HepG2 (cell line): ENCODE measurements around the gene LGALS14. TPM values are rescaled to one million over a fixed set of nuclear protein-coding genes. Genes with fewer than 3 reads are reported as not detected.
A peak's percentile ranks its signal among the peaks of the same experiment; 100 is the strongest.

Experiments used
- ATAC-seq: fragments of 200-7000 bp; cut with Tn5 transposase; 3 replicates; pipeline ENCODE4 v1.9.1; 2020; ENCODE audit warnings: mild to moderate bottlenecking, moderate library complexity
- BruUV-seq: library from RNA; stranded (reverse); fragments of 400-500 nt; replicated peaks from 2 replicates; lab custom pipeline; 2021; lab: Mats Ljungman, UMichigan
- CTCF ChIA-PET: fragments of 300-600 bp; formaldehyde crosslinking; extraction: SDS; loops from one replicate; lab custom pipeline; 2021; ENCODE audit warnings: low total read pairs, inconsistent platforms, low intra/inter-chr PET ratio; lab: Yijun Ruan, JAX
- POLR2A ChIA-PET: fragments of 350-600 bp; sonication (Branson Sonifier 250); formaldehyde crosslinking; loops from one replicate; lab custom pipeline; 2020; ENCODE audit warnings: antibody characterized with exemption, inconsistent platforms; lab: Yijun Ruan, JAX
- DNase-seq: peaks from one replicate; pipeline ENCODE4 v3.0.0-alpha.2; 2015; ENCODE audit warnings: low spot score
- FAIRE-seq: peaks from 3 replicates; lab custom pipeline; 2011; peaks lifted over from hg19 to GRCh38; lab: Jason Lieb, UNC
- H2AFZ ChIP-seq: one replicate; pipeline ENCODE4 v1.6.1; 2011; ENCODE audit warnings: low read length, inconsistent platforms
- H3K27ac ChIP-seq: fragments of 300-600 bp; 3 replicates; pipeline ENCODE4 v1.8.0; 2011; ENCODE audit warnings: mixed run types, mild to moderate bottlenecking, mixed read lengths, low read length, inconsistent platforms; ENCODE audit not compliant: insufficient read depth; ENCODE audit errors: extremely low read length
- H3K27me3 ChIP-seq, 2 experiments: fragments of 200-600 bp in 1 of 2; 2 replicates in 1 of 2; 3 replicates in 1 of 2; pipeline versions ENCODE4 v1.6.0 to v1.8.0; 2011; ENCODE audit warnings: low read length in 2 of 2, mild to moderate bottlenecking in 2 of 2, moderate library complexity in 2 of 2, inconsistent platforms in 1 of 2; ENCODE audit not compliant: insufficient read depth in 2 of 2, control insufficient read depth in 1 of 2
- H3K36me3 ChIP-seq, 2 experiments: fragments of 200-600 bp in 1 of 2; replicated peaks in 1 of 2; 2 replicates in 1 of 2; 3 replicates in 1 of 2; pipeline versions ENCODE4 v1.5.1 to v1.8.0; 2011; ENCODE audit warnings: low read length in 2 of 2, inconsistent platforms in 1 of 2; ENCODE audit not compliant: insufficient read depth in 2 of 2, control insufficient read depth in 1 of 2
- H3K4me1 ChIP-seq: 2 replicates; pipeline ENCODE4 v1.5.1; 2012; ENCODE audit warnings: low read length, inconsistent platforms; ENCODE audit not compliant: insufficient read depth
- H3K4me2 ChIP-seq: 2 replicates; pipeline ENCODE4 v1.6.0; 2011; ENCODE audit warnings: low read depth, low read length, inconsistent platforms
- H3K4me3 ChIP-seq, 3 experiments: fragments of 200-600 bp in 1 of 3; sonication (generic), shearing (Covaris generic) in 1 of 3; replicated peaks in 1 of 3; 2 replicates each; pipeline ENCODE4 v1.5.1; 2011 to 2016; ENCODE audit warnings: low read length in 3 of 3, inconsistent platforms in 2 of 3, low read depth in 2 of 3, mild to moderate bottlenecking in 2 of 3, control low read depth in 1 of 3, mixed read lengths in 1 of 3; ENCODE audit not compliant: insufficient read depth in 1 of 3
- H3K79me2 ChIP-seq: one replicate; pipeline ENCODE4 v1.6.1; 2011; ENCODE audit warnings: low read length, inconsistent platforms; ENCODE audit not compliant: insufficient read depth
- H3K9ac ChIP-seq: 2 replicates; pipeline ENCODE4 v1.6.0; 2011; ENCODE audit warnings: mild to moderate bottlenecking, low read depth, low read length, inconsistent platforms; ENCODE audit not compliant: insufficient read depth
- H3K9me3 ChIP-seq: 2 replicates; pipeline ENCODE4 v1.5.1; 2012; ENCODE audit warnings: mild to moderate bottlenecking, low read length
- H4K20me1 ChIP-seq: 2 replicates; pipeline ENCODE4 v1.6.0; 2011; ENCODE audit warnings: inconsistent platforms, mild to moderate bottlenecking, low read length, moderate library complexity; ENCODE audit not compliant: insufficient read depth
- CREBL2 ChIP-seq: sonication (generic); formaldehyde crosslinking; IDR thresholded peaks from 2 replicates; pipeline ENCODE4 v1.8.1; 2023; ENCODE audit warnings: missing genetic modification reagents, mild to moderate bottlenecking, borderline replicate concordance
- CTCF ChIP-seq: sonication (generic); formaldehyde crosslinking; IDR thresholded peaks from 2 replicates; pipeline ENCODE4 v1.5.0; 2020; ENCODE audit warnings: mild to moderate bottlenecking, missing genetic modification reagents, moderate library complexity
- ELF1 ChIP-seq: sonication (generic); formaldehyde crosslinking; IDR thresholded peaks from 2 replicates; pipeline ENCODE4 v1.4.0; 2020; ENCODE audit warnings: missing genetic modification reagents
- HHEX ChIP-seq: IDR thresholded peaks from 2 replicates; pipeline ENCODE4 v1.6.1; 2016; ENCODE audit warnings: control low read depth
- KDM6A ChIP-seq: IDR thresholded peaks from 2 replicates; pipeline ENCODE4 v1.6.1; 2016; ENCODE audit warnings: low read depth
- PLSCR1 ChIP-seq: sonication (generic); formaldehyde crosslinking; IDR thresholded peaks from 2 replicates; pipeline ENCODE4 v1.5.0; 2020; ENCODE audit warnings: missing genetic modification reagents, mild to moderate bottlenecking, borderline replicate concordance
- POLR2G ChIP-seq: fragments of 200-400 bp; formaldehyde crosslinking; IDR thresholded peaks from 2 replicates; pipeline ENCODE4 v1.6.1; 2018; ENCODE audit warnings: mild to moderate bottlenecking, low read depth, low read length, moderate library complexity
- RAD21 ChIP-seq: fragments of 450-650 bp; formaldehyde crosslinking; IDR thresholded peaks from 2 replicates; pipeline ENCODE4 v1.5.0; 2020; ENCODE audit warnings: mild to moderate bottlenecking
- RARA ChIP-seq: IDR thresholded peaks from 2 replicates; pipeline ENCODE4 v1.6.1; 2016; ENCODE audit warnings: missing genetic modification reagents, missing compliant biosample characterization
- RXRB ChIP-seq: IDR thresholded peaks from 2 replicates; pipeline ENCODE4 v1.6.1; 2016; ENCODE audit warnings: borderline replicate concordance, missing genetic modification reagents, missing compliant biosample characterization
- SMC3 ChIP-seq: IDR thresholded peaks from 2 replicates; pipeline ENCODE4 v1.6.1; 2011; ENCODE audit warnings: low read length, improper control_type of control experiment
- SRSF1 ChIP-seq: fragments of 200-400 bp; formaldehyde crosslinking; optimal IDR thresholded peaks from 2 replicates; pipeline ENCODE3; 2017; ENCODE audit warnings: mild to moderate bottlenecking, low read depth, low read length, moderate library complexity
- STAG1 ChIP-seq: sonication (generic); formaldehyde crosslinking; IDR thresholded peaks from 2 replicates; pipeline ENCODE4 v1.4.0; 2020; ENCODE audit warnings: missing genetic modification reagents
- ZFP90 ChIP-seq: sonication (generic); formaldehyde crosslinking; IDR thresholded peaks from 2 replicates; pipeline ENCODE4 v1.8.0; 2022; ENCODE audit warnings: missing genetic modification reagents, mild to moderate bottlenecking, inconsistent platforms, borderline replicate concordance
- ZNF7 ChIP-seq: IDR thresholded peaks from 2 replicates; pipeline ENCODE4 v1.6.1; 2016; ENCODE audit warnings: missing biosample characterization, missing genetic modification reagents
- WGBS: methylation state at CpG from one replicate; pipeline ENCODE4 v1.1.6; 2017; ENCODE audit warnings: low lambda C conversion rate; 5-methylcytosine and 5-hydroxymethylcytosine counted together
- in situ Hi-C: cut with HindIII; loops from 2 replicates; pipeline ENCODE4 v1.10.0; 2017; ENCODE audit warnings: low pct_unique_long_range_greater_than_20kb; ENCODE audit not compliant: extremely low pct_ligation_motif_present
- intact Hi-C: fragments of 100-400 bp; cut with micrococcal nuclease; formaldehyde crosslinking; loops from one replicate; pipeline ENCODE4 v1.10.0; 2022; ENCODE audit not compliant: unreplicated experiment
- polyA plus RNA-seq, 8 experiments: library from polyadenylated mRNA; depleted of rRNA in 3 of 8; stranded (reverse) in 7 of 8; unstranded in 1 of 8; fragments of >200 nt; fragmentation: Illumina TruSeq in 4 of 8; extraction: Trizol in 4 of 8; gene quantifications; 2 replicates each; pipeline versions ENCODE4 v1.2.1 to v1.2.3, GENCODE V29; 2011 to 2016; ENCODE audit warnings: low read depth in 4 of 8, missing spikeins in 1 of 8, mixed read lengths in 1 of 8; ENCODE audit not compliant: insufficient read depth in 1 of 8
- total RNA-seq, 5 experiments: library from RNA; depleted of rRNA; stranded (reverse); fragments of >200 nt; fragmentation: Illumina TruSeq; extraction: Trizol; gene quantifications; 2 replicates each; pipeline ENCODE4 v1.2.3, GENCODE V29; 2016; ENCODE audit warnings: low read depth in 1 of 5
- TF ChIP-seq, protein P1 (sequence below): IDR thresholded peaks from 2 replicates; pipeline ENCODE4 v1.6.1; 2016; ENCODE audit warnings: low read depth, borderline replicate concordance
- TF ChIP-seq, protein P2 (sequence below): IDR thresholded peaks from 2 replicates; pipeline ENCODE4 v1.6.1; 2012; ENCODE audit warnings: low read length, improper control_type of control experiment

The LGALS14 gene
- total and polyA plus RNA-seq, 2 of the 13 experiments (the other 11 are each of a cell fraction or from before 2014, with no cell fraction given): not detected

DNA sequence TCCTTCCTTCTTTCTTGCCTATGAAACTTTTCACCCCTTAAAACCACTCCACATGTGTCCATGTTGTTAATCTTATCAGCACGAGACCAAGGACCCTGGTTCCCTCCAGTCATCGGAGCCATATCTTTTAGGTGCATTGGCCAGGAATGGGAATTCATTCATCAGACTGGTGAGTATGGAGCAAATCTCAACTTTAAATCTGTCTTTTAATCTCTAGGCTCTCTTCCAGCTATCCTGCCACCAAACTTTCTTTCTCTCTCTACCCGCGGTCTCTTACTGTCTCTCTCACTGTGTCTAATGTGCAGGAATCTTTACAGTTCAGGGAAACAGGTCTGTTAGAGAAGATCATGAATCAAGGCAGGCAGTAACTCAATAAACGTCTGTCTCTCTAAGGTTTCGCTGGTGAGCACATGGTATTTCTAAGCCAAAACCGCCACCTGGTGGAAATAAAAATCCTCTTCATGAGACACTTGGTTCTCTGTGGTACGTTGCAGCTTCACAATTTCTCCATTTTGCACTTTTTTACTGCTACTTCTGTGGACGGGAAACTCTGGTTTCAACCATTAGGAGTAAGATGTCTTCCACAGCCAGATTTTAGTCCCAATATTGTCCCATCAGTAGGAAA lies 32.4 kb upstream of the LGALS14 start:
- no peak overlapping the region for H3K27ac ChIP-seq
- H3K4me3 ChIP-seq: no peak overlapping the region
- FAIRE-seq (peak; percentile 84), DNase-seq (peak; percentile 60), ATAC-seq (peak; percentile 75)
- POLR2A ChIA-PET: no interaction called here
- in situ Hi-C loops (loop anchor here (5.0 kb wide), 1 partner anchor 120 kb away; no protein-coding TSS in a partner anchor), intact Hi-C loops (no loop called here)
- no TSS peak for BruUV-seq
- H3K79me2 ChIP-seq: no peaks in the 10 kb centered on the region
- H3K4me1 ChIP-seq: no peaks in the 10 kb centered on the region
- H3K36me3 ChIP-seq: no peaks in the 10 kb centered on the region
- no peaks in the 10 kb centered on the region for H4K20me1 ChIP-seq
- no peak overlapping the region for H3K9ac ChIP-seq
- H3K9me3 ChIP-seq: no peaks in the 10 kb centered on the region
- H3K4me2 ChIP-seq: no peak overlapping the region
- CTCF ChIA-PET: interaction anchor here (0.8 to 2.5 kb wide), 3 partner anchors 120 to 195 kb away, joined by 3 to 49 read pairs (median 3); no protein-coding TSS in a partner anchor
- H3K27me3 ChIP-seq: peaks cover 0 to 6% of the 10 kb centered on the region in 2 experiments; a peak in 1 of 5 replicates
- no peak overlapping the region for H2AFZ ChIP-seq
- WGBS: 2% methylated on average over 9 of the region's 9 CpGs
- TF ChIP-seq CREBL2 (CRISPR knock-in tag): no peak
- no peak for TF ChIP-seq PLSCR1 (CRISPR knock-in tag)
- TF ChIP-seq RXRB (CRISPR knock-in tag): no peak
- TF ChIP-seq ELF1: no peak
- TF ChIP-seq RAD21 (CRISPR knock-in tag): peak; percentile 79
- no peak for TF ChIP-seq POLR2G
- no peak for TF ChIP-seq SRSF1
- no peak for TF ChIP-seq ZFP90 (CRISPR knock-in tag)
- TF ChIP-seq, protein P1, sequence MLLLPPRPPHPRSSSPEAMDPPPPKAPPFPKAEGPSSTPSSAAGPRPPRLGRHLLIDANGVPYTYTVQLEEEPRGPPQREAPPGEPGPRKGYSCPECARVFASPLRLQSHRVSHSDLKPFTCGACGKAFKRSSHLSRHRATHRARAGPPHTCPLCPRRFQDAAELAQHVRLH (CRISPR knock-in tag): no peak
- TF ChIP-seq, protein P2, sequence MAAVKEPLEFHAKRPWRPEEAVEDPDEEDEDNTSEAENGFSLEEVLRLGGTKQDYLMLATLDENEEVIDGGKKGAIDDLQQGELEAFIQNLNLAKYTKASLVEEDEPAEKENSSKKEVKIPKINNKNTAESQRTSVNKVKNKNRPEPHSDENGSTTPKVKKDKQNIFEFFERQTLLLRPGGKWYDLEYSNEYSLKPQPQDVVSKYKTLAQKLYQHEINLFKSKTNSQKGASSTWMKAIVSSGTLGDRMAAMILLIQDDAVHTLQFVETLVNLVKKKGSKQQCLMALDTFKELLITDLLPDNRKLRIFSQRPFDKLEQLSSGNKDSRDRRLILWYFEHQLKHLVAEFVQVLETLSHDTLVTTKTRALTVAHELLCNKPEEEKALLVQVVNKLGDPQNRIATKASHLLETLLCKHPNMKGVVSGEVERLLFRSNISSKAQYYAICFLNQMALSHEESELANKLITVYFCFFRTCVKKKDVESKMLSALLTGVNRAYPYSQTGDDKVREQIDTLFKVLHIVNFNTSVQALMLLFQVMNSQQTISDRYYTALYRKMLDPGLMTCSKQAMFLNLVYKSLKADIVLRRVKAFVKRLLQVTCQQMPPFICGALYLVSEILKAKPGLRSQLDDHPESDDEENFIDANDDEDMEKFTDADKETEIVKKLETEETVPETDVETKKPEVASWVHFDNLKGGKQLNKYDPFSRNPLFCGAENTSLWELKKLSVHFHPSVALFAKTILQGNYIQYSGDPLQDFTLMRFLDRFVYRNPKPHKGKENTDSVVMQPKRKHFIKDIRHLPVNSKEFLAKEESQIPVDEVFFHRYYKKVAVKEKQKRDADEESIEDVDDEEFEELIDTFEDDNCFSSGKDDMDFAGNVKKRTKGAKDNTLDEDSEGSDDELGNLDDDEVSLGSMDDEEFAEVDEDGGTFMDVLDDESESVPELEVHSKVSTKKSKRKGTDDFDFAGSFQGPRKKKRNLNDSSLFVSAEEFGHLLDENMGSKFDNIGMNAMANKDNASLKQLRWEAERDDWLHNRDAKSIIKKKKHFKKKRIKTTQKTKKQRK: no peak
- TF ChIP-seq RARA (CRISPR knock-in tag): no peak
- TF ChIP-seq STAG1 (CRISPR knock-in tag): peak; percentile 90
- TF ChIP-seq ZNF7: no peak
- TF ChIP-seq SMC3: peak; percentile 94
- no peak for TF ChIP-seq HHEX (CRISPR knock-in tag)
- TF ChIP-seq CTCF: peak; percentile 81
- no peak for TF ChIP-seq KDM6A
